ENCODE results near the gene CCP110. TPM values are rescaled to one million over a fixed set of nuclear protein-coding genes. Genes with fewer than 3 reads are reported as not detected.

Gene CCP110
- total RNA-seq, 1 experiment from 2014 or later, result 31.8 TPM

DNA sequence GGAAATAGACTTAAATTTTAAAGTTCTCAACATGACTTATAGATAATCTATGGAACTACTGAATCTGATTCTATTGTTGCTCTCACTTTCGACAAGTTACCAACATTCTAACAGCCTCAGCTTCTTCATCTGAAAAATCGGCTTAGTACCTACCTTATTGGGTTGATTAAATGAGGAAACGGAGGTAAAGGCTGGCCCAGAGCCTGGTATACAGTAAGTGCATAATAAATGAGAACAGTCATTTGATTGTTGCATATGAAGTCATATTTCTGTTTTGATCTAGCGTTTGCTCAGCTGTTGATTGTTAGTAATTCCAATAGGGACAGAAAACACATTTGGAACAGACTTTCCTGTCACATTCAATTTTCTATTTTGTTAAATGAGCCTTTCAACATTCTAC, 36.3 kb downstream of the CCP110 start:
- Histone ChIP-seq H3K36me3 (ENCODE audit: control insufficient read depth, insufficient read depth, low read length) (no peaks in the 10 kb centered on the region), H3K4me1 (ENCODE audit: control insufficient read depth, insufficient read depth, low read length) (peaks cover 10% of the 10 kb centered on the region), H3K9me3 (ENCODE audit: control insufficient read depth, insufficient read depth, low read depth, low read length) (no peaks in the 10 kb centered on the region), H3K27me3 (ENCODE audit: control insufficient read depth, insufficient read depth, low read length) (no peaks in the 10 kb centered on the region), H3K27ac (ENCODE audit: low read length) (no peak overlapping the region), H3K4me3 (ENCODE audit: low read depth in 2 of 2, low read length in 2 of 2) (no peak overlapping the region)
- no peak for ATAC-seq
- ChIA-PET POLR2A (no interaction called here), CTCF (interaction anchor here (0.7 to 0.8 kb wide), 2 partner anchors 326 to 1550 kb away, joined by 3 read pairs; no protein-coding TSS in a partner anchor)
- no peak for DNase-seq (ENCODE audit: low read depth, low spot score)
- in situ Hi-C loops (cut with HindIII; ENCODE audit: low pct_unique_long_range_greater_than_20kb, low sequenced_read_pairs), result no loop called here
- intact Hi-C loops (cut with micrococcal nuclease; ENCODE audit: unreplicated experiment), result no loop called here
- no TSS peak for BruUV-seq (replicated peaks)
- no peak for TF ChIP-seq POLR2AphosphoS5 (IDR thresholded peaks at IDR 0.05; ENCODE audit: low read depth, low read length)
- no peak for TF ChIP-seq TCF7L2 (IDR thresholded peaks at IDR 0.05; ENCODE audit: low read depth, low read length)
- TF ChIP-seq SIN3A (IDR thresholded peaks at IDR 0.05; ENCODE audit: borderline replicate concordance, insufficient read depth, low read depth, low read length), result no peak
- TF ChIP-seq, protein P1, sequence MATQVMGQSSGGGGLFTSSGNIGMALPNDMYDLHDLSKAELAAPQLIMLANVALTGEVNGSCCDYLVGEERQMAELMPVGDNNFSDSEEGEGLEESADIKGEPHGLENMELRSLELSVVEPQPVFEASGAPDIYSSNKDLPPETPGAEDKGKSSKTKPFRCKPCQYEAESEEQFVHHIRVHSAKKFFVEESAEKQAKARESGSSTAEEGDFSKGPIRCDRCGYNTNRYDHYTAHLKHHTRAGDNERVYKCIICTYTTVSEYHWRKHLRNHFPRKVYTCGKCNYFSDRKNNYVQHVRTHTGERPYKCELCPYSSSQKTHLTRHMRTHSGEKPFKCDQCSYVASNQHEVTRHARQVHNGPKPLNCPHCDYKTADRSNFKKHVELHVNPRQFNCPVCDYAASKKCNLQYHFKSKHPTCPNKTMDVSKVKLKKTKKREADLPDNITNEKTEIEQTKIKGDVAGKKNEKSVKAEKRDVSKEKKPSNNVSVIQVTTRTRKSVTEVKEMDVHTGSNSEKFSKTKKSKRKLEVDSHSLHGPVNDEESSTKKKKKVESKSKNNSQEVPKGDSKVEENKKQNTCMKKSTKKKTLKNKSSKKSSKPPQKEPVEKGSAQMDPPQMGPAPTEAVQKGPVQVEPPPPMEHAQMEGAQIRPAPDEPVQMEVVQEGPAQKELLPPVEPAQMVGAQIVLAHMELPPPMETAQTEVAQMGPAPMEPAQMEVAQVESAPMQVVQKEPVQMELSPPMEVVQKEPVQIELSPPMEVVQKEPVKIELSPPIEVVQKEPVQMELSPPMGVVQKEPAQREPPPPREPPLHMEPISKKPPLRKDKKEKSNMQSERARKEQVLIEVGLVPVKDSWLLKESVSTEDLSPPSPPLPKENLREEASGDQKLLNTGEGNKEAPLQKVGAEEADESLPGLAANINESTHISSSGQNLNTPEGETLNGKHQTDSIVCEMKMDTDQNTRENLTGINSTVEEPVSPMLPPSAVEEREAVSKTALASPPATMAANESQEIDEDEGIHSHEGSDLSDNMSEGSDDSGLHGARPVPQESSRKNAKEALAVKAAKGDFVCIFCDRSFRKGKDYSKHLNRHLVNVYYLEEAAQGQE (IDR thresholded peaks at IDR 0.05; ENCODE audit: insufficient read depth in 1 of 2, low read depth in 2 of 2, low read length in 1 of 2), result no peak

DNA sequence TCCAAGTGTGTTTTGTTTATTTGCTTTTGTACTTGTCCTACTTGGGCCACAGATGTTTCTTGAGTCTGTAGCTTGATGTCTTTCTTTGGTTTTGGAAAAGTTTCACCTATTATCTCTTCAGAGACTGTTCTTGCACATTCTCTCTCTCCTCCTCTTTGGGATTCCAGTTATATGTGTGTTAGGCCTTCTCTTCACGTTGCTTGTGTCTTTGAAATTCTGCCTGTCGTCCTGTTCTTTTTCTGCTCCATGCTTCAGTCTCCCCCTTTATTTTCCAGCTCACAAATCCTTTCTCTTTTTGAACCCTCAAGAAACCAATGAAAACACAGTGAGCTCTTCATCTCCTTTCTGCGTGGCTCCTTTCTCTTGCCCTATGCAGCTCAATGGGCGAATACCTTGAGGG, 39.6 kb downstream of the CCP110 start:
- 0 out of 2 replicates have a peak, but pooled peaks cover 2% of the 10 kb centered on the region for H3K36me3 ChIP-seq (ENCODE audit: control insufficient read depth, insufficient read depth, low read length)
- H3K4me1 ChIP-seq (ENCODE audit: control insufficient read depth, insufficient read depth, low read length), result no peaks in the 10 kb centered on the region
- no peak overlapping the region for H3K27ac ChIP-seq (ENCODE audit: low read length)
- no peak overlapping the region for H3K4me3 ChIP-seq (ENCODE audit: low read depth in 2 of 2, low read length in 2 of 2)
- ATAC-seq, result no peak
- no peak for DNase-seq (ENCODE audit: low read depth, low spot score)
- no TSS peak for BruUV-seq (replicated peaks)
- TF ChIP-seq TCF7L2 (IDR thresholded peaks at IDR 0.05; ENCODE audit: low read depth, low read length), result no peak
- TF ChIP-seq SIN3A (IDR thresholded peaks at IDR 0.05; ENCODE audit: borderline replicate concordance, insufficient read depth, low read depth, low read length), result no peak
- TF ChIP-seq, protein P2, sequence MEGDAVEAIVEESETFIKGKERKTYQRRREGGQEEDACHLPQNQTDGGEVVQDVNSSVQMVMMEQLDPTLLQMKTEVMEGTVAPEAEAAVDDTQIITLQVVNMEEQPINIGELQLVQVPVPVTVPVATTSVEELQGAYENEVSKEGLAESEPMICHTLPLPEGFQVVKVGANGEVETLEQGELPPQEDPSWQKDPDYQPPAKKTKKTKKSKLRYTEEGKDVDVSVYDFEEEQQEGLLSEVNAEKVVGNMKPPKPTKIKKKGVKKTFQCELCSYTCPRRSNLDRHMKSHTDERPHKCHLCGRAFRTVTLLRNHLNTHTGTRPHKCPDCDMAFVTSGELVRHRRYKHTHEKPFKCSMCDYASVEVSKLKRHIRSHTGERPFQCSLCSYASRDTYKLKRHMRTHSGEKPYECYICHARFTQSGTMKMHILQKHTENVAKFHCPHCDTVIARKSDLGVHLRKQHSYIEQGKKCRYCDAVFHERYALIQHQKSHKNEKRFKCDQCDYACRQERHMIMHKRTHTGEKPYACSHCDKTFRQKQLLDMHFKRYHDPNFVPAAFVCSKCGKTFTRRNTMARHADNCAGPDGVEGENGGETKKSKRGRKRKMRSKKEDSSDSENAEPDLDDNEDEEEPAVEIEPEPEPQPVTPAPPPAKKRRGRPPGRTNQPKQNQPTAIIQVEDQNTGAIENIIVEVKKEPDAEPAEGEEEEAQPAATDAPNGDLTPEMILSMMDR (IDR thresholded peaks at IDR 0.05), result no peak
- no peak for TF ChIP-seq POLR2AphosphoS5 (IDR thresholded peaks at IDR 0.05; ENCODE audit: low read depth, low read length)
- TF ChIP-seq, protein P1 (IDR thresholded peaks at IDR 0.05; ENCODE audit: insufficient read depth in 1 of 2, low read depth in 2 of 2, low read length in 1 of 2), result no peak
- in situ Hi-C loops (cut with HindIII; ENCODE audit: low pct_unique_long_range_greater_than_20kb, low sequenced_read_pairs) (no loop called here), intact Hi-C loops (cut with micrococcal nuclease; ENCODE audit: unreplicated experiment) (no loop called here)
- POLR2A ChIA-PET, result no interaction called here
- CTCF ChIA-PET, result interaction anchor here (0.6 to 1.5 kb wide), 2 partner anchors 20 to 35 kb away, joined by 6 to 9 read pairs; no protein-coding TSS in a partner anchor
- H3K9me3 ChIP-seq (ENCODE audit: control insufficient read depth, insufficient read depth, low read depth, low read length), result no peaks in the 10 kb centered on the region
- H3K27me3 ChIP-seq (ENCODE audit: control insufficient read depth, insufficient read depth, low read length), result no peaks in the 10 kb centered on the region
